Measurements from ENCODE around the gene SLC35E3.

DNA sequence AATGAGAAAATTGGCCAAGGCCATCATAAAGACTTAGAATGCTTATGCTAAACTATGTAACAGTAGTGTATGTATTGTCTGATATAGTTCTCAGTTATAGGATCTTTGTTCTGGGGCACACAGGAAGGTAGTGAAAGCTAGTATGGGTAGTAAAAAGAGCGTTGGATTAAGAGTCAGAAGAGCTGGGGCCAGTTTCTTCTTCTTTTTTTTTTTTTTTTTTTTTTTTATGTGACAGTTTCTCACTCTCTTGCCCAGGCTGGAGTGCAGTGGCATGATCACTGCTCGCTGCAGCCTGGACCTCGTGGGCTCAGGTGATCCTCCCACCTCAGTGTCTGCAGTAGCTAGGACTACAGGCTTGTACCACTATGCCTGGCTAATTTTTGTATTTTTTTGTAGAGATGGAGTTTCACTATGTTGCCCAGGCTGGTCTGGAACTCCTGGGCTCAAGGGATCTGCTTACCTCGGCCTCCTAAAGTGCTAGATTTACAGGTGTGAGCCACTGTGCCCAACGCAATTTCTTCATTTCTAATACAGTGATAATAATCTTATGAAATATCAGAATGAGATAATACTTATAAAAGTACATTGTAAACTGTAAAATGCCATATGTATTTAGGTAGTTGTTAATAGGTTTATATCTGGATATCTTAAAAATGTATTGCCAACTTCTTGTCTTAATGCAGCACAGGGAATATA is 69.4 kb downstream of the SLC35E3 start:
- no peak for TF ChIP-seq POLR2AphosphoS5 (IDR thresholded peaks at IDR 0.05)
- no peak for TF ChIP-seq POLR2A (IDR thresholded peaks at IDR 0.05)
- TF ChIP-seq, protein P1, sequence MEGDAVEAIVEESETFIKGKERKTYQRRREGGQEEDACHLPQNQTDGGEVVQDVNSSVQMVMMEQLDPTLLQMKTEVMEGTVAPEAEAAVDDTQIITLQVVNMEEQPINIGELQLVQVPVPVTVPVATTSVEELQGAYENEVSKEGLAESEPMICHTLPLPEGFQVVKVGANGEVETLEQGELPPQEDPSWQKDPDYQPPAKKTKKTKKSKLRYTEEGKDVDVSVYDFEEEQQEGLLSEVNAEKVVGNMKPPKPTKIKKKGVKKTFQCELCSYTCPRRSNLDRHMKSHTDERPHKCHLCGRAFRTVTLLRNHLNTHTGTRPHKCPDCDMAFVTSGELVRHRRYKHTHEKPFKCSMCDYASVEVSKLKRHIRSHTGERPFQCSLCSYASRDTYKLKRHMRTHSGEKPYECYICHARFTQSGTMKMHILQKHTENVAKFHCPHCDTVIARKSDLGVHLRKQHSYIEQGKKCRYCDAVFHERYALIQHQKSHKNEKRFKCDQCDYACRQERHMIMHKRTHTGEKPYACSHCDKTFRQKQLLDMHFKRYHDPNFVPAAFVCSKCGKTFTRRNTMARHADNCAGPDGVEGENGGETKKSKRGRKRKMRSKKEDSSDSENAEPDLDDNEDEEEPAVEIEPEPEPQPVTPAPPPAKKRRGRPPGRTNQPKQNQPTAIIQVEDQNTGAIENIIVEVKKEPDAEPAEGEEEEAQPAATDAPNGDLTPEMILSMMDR (IDR thresholded peaks at IDR 0.05 in 8 of 11, conservative IDR thresholded peaks at IDR 0.05 in 3 of 11) = no peak

All from spleen (tissue), 7 donors.